Stimulated activated CD8-positive, alpha-beta memory T cell treated with anti-CD3 and anti-CD28 coated beads, Interleukin-7, amount 100 ng/mL, for 24 hours (primary cell): Measurements from ENCODE around the gene ATAD2B.

Experiments used
- DNase-seq: peaks from one replicate; pipeline ENCODE4 v3.0.0-alpha.2; 2020; ENCODE audit warnings: low read depth

The ATAD2B gene

DNA sequence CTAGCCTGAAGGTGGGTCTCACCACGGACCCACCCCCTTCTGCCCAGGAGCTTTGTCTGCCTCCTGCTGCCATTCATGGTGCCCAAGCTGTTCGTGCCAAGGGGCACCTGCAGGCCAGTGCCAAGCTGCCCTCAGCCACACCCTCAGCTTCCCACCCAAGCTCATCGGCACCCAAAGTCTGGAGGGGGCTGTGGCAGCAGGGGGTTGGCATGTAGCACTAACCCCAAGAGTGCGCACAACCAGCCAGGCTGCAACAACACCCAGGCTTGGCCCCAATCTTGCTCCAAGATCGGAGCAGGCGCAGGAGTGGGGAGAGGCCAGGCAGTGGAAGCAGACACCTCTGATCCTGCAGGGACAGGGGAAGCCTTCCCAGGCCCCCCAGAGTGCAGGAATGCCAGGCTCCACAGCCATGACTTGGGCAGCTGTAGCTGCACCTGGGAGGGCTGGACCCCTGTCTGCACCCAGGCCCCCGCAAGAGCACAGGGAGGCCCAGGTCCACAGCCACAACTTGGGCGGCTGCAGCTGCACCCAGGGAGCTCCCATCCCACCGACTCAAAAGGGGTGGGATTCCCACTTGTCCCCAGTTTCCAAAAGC lies 89.9 kb downstream of the ATAD2B start:
- DNase-seq, result no peak

DNA sequence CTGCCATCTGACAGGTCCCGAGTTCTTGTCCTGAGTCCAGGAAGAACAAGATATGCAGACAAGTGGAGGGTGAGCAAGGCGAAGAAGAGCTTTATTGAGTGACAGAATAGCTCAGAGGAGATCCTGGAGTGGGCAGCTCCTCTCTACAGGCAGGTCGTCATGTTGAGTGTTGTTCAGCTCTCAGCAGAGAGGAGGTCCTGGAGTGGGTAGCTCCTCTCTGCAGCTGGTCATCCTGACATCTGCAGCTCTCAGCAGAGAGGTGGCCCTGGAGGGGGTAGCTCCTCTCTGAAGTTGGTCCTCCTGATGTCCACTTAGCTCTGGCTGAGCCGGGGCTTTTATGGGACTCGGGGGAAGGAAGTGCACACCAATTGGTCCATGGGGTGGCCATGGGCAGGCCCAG lies 90.4 kb downstream of the ATAD2B start:
- no peak for DNase-seq

DNA sequence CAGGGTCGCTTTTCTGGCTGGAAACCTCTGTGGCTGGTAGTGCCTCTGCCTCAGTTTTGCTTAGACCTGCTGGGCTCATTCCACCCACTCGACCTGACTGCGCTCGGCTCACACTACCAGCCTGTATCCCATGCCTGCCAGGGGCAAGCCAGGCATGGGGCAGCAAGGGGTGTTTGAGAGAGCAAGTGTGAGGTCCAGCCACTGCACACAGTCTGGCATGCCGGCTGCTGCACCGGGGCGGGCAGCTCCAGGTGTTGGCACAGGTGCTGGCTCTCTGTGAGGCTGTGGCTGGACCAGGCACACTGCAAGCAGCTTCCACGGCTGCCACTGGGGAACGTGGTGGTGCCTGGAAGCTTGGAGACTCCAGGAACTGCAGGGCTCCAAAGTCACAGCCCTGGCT lies 90.9 kb downstream of the ATAD2B start:
- DNase-seq, result no peak

DNA sequence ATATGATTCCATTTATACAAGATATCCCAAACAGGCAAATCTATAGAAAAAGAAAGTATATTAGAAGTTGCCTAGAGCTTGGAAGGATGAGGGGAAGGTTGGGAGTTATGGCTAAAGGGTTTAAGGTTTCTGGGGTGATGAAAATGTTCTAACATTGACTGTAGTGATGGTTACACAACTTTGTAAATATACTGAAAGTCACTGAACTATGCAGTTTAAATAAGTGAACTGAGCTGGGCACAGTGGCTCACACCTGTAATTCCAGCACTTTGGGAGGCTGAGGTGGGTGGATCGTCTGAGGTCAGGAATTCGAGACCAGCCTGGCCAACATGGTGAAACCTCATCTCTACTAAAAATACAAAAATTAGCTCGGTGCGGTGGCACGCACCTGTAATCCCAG lies 91.5 kb downstream of the ATAD2B start:
- DNase-seq, result no peak

DNA sequence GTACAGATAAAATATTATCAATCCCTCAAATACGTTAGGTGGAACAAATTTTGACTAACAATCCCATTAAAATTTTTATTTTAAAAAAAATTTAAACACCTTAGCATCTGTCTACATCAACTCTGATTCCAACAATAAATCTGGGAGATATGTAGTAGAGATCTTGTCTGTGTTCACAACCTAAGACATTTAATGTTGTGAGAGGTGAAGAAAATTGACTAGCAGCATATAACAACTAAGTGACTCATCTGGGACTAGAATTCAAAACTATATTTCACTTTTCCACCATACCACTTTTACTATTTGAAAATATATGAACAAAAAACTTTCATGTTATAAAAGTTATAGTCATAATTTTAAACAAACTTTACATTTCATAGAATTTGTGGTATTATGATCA lies 97.9 kb downstream of the ATAD2B start:
- DNase-seq, result no peak

DNA sequence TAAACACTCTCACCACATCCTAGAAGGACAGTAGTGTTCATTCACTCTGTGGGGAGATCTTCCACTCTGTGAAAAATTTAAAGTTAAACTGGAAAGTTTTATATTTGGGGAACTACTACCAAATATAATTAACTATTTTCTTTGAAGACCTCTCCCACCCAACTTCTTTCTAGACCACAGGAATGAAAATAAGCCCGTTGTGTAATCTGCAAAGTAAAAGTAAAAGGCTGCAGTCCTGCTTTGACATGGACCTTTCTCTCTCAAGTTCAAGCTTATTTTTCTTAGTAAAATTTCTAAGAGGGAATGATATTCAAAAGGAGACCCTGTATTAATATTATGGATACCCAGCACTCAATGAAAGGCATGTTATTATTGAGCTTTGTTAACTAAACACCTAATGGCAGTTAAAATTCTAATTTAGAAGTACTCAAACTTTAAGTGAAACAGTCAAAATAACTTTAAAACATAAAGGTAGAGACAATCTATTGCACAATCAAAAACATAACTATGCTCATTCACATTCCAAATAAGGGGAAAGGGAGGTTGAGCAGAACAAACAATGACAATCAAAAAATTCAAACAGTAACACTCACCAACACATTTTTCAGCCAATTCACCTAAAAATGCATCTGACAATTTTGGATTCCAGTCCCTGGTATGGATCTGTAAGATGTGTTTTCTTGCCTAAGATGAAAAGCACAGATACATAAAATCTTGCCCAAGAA lies 98.5 kb downstream of the ATAD2B start:
- DNase-seq, result no peak

DNA sequence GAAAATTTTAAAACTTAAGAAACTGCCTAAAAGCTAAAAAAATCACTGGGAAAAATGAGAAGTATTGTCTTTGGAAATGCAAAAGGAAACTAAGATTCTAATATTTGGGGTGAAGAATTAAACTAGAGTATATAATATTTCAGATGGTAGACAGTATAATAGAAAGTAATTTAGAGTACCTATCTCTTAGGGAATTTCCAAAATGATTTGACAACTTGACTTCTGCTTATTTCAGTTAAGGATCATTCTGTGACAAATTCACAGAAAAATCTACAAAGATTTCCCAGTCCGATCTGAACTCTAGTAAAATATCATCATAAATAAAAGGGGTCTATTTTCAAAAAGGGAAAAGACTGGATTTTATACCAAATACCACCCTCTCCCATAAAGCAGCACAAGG lies 99.6 kb downstream of the ATAD2B start:
- DNase-seq, result no peak

DNA sequence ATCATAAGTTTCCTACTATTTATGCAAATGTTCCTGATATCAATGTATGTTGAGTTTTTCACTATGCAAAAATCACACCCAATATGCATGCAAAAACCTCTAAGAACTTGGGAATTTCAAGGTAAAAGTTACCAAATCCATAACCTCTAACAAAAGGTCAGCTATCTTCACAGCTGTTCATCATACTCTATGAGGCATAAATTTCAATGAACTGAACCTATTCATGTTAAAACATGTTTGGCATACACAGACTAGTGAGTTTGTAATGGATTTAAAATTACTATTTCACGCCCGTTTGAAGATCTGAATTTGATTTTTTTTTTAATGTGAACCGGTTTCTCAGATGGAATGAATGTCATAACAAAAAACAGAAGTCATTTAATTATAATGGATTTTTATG lies 100.2 kb downstream of the ATAD2B start:
- no peak for DNase-seq

DNA sequence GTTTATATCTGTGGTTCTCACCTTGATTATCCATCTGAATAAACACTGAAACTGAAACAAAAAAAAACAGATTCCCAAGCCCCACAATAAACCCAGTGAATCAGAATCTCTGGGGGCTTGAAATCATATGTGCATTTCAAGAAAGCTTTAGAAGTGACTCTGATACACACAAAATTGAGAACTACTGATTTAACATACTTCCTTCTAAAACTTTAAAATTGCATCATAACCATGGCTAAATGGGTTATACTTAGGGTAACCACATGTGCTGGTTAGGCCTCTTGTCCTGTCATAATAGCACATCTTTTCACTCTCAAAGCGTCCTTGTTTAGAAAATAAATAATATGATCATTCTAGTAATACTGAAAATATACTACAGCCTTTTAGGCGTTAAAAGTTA lies 100.9 kb downstream of the ATAD2B start:
- no peak for DNase-seq

DNA sequence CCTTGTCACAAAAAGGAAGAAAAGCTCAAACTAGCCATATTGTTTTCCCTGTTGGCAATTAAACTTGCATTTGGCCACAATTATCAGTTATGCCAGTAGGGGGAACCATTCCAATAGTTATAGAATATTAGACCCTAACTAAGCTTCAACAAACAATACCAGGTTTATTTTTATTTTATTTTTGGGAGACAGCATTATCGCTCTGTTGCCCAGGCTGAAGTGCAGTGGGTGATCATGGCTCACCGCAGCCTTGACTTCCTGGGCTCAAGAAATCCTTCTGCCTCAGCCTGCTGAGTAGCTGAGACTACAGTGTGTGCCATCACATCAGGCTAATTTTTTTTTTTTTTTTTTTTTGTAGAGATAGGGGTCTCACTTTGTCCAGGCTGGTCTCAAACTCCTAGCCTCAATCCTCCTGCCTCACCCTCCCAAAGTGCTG lies 102.1 kb downstream of the ATAD2B start:
- no peak for DNase-seq

DNA sequence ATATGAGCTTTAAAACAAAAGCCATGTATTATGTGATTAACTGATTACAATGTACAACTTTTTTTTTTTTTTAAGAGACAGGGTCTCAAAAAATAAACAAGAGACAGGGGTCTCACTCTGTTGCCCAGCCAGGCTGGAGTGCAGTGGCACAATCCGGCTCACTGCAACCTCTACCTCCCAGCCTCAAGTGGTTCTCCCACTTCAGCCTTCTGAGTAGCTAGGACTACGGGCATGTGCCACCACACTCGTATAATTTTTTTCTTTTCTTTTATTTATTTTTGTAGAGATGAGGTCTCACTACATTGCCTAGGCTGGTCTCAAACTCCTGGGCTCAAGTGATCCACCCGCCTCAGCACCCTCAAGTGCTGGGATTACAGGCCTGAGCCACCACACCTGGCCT lies 103.1 kb downstream of the ATAD2B start:
- no peak for DNase-seq

DNA sequence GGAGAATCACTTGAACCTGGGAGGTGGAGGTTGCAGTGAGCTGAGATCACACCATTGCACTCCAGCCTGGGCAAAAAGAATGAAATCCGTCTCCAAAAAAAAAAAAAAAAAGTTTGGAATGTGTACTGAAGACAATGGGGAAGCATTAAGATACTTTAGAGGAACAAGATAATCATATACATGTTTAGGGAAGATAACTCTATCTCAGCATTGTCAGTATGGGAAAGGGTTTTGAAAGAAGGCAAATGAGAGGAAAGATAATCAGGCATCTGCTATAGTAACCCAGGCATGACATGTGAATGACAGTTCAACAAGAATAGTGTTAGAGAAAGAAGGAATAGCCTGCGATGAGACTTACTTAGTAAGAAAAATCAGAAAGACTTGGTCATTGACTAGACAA lies 112.0 kb downstream of the ATAD2B start:
- DNase-seq, result no peak

DNA sequence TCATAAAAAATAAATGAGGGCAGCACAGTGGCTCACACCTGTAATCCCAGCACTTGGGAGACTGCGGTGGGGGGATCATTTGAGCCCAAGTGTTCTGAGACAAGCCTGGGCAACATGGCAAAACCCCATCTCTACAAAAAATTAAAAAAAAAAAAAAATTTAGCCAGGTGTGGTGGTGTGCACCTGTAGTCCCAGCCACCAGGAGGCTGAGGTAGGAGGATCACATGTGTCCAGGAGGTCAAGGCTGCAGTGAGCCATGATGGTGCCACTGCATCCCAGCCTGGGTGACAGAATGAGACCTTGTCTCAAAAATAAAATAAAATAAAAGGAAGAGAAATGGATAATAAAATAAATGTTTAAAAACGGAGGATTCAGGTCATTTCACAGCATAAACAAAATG lies 113.5 kb downstream of the ATAD2B start:
- DNase-seq, result no peak

DNA sequence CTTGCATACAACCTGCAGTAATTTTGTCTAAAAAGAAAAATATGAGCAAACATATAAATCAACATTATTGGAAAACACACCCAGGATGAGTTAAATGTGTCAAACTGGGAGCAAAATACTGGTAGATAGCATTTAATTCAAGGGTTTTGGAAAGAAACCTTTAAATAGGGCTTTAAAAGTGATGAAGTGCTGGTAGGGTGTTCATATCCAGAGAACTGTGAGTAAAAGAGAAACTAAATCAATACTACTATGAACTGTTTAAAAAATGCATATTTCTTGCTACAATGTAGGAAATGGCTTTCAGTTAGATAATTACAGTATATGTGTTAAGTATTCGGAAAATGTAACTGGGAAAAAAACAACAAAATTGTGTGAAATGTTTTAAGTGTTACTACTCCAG lies 117.8 kb downstream of the ATAD2B start:
- no peak for DNase-seq

DNA sequence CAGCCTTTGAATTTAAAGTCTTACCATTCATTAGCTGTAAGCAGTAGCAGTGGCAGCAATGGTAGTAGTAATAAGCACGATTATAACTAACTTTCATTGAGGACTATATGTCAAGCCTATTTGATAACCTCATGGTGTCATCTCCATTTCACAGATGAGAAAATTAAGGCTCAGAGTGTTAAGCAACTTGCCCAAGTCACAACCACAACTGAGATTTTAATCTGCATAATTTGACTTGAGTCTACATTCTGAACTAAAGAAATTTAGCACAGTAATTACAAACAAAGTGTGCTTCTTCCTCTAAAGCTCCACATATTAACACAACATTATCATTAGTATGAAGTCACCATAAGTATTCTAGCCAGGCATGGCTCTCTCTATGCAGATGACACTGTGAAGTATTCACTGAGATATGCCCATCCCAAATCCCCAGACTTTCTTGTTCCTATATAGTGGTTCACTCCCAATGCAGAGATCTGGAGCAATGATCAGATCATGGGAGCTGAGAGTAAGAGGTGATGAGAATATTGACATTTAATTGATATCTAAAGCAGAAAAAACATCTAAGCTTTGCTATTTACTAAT lies 120.2 kb downstream of the ATAD2B start:
- DNase-seq, result no peak

DNA sequence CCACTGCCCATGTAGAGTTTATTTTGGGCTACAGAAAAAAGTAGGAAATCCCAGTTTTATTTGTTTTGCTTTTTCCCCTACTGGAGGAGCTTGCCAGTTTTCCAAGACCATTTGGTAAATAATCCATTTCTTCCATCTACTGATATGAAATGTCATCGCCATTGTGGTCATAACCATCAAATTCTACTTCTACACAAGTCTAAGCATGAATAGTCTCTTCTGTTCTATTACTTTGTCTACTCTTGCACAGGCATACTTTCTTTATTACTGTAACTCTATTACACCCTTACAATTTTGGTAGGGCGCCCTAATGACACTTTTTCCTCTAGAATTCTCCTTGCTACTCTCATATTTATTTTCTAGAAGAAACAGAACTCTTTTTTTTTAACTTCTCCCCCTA lies 120.7 kb downstream of the ATAD2B start:
- DNase-seq, result no peak

DNA sequence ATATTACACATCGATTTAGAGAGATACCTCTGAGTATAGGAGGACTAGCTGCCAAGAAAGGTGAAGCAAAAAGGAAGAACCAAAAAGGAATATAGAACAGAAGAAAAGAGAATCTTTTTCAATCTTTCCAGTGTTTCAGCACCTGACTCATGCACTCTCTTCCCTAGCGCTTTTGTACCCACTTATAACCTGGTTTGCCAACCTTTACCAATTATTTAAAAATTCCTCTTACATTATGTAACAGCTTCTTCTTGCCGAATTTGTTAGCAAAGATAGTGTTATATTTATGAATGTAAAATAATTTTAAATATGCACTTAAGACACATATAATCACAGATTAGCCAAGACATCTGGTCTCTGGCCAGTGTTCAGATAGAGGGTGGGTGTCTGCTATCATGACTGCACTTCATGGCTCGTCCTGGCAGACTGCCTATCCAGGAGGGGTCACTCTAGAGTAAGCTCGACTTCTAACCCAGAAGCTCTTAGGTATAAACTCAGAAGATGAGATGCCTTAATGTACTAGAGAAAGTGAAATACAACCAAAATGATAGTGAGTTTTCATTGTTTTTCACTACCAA lies 122.9 kb downstream of the ATAD2B start:
- DNase-seq, result no peak

DNA sequence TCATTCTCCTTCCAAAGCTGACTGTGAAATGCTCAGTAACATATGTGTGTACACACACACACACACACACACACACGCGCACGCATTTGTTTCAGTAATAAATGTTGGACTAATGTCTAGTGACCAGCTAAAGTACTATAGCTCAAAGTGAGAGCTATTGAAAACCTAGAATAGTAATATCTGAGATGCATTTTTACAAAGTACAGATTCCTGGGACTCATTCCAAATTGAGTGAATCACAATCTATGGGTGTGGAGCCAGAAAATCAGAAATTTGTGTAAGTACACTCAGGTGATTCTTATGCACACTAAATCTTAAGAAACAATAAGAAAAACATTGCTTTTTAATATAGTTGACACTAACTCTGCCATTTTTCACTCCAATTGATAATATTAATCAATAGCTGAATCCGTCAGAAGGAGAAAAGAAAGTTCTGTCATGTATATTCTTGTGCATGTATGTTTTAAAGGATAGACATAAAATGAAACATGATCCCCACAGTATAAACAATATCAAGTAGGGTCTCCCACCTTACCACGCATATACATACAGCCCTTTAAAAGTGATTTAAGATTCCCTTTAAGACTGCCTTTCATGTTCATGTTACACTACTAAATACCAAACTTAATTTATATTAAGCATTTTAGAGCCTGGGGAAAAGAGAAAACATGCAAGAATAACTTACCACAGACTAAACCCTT lies 123.5 kb downstream of the ATAD2B start:
- no peak for DNase-seq

DNA sequence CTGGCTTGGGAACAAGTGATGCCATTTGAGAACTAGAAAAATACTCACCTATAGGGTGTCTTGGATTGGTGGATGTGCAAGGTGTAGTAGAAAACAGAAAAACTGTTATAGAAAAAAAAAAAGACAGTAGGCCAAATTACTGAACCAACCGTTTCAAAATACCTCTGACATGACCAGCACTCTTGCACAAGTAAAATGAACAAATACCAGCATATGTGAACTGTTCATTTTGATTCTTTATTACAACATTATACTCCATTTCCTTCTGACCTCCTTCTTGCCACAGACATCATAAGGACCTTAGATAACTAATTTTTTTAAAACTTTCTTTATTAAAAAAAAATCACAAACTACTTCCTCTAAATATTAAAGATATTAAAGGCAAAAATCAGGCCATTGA lies 125.5 kb downstream of the ATAD2B start:
- DNase-seq, result no peak

DNA sequence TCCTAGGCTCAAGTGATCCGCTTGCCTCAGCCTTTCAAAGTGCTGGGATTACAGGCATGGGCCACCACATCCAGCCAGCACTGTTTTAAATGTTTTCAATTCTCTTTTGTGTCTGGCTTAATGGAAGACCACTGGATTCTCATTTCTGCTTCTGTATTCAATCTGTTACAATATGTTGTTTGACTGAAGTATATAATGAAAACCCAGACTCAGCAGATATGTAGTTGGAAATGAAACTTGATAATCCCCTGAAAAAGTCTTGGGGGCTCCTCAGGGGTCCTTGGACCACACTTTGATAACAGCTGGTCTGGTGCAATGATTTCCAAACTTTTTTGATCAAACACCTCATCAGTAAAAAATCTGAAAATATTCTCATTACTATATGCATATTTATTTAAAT lies 132.7 kb downstream of the ATAD2B start:
- no peak for DNase-seq

DNA sequence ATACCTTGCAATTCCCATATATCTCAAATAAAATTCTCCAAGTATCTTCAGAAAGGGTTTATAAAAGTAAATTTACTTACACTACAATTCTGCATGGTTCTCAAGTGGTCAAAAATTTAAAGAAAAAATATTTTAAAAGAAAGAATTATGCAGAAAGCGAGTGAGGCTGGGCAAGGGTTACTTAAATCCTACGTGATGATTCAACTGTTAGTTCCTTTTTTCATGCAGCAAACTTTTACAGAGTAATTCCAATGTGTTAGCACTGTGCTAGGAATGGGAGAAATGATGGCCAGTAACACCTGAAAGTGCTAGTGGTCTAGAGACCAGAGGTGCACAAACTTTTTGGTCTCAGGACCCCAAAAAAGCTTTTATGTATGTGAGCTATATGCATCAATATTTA lies 133.4 kb downstream of the ATAD2B start:
- DNase-seq, result no peak

DNA sequence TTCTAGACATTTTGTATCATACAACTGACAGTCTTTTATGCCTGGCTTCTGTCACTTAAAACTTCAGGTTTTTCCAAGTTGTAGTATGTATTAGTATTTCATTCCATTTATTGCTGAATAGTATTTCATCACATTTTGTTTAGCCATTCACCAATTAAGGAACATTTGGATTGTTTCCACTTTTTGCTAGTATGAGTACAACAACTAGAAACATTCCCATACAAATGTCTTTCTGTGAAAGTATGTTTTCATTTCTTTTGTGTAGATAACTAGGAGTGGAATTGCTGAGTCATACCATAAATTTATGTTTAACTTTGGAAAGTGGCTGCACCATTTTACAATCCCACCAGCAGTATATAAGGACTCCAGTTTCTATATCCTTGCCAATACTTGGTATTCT lies 135.9 kb downstream of the ATAD2B start:
- DNase-seq, result no peak

DNA sequence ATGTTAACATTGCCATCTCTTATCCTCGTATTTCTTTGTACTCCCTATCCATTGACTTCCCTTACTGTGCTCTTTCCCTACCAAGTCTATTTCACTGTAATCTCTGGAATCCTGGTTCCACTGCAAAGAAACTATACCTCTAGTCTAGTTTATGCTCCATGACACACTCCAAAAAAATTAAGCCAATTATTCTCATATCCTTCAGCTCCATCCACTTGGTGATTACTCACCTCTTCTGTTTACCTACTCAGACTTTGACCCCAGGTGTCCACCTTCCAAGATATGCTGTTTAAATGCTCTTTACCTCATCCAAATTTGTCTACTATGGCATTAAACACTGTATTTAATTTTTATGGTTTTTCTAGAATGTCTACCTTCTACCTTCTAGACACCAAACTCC lies 137.9 kb downstream of the ATAD2B start:
- DNase-seq, result no peak
